Sigmoid colon (tissue), 7 donors: ENCODE measurements around the gene ZNF775. TPM values are rescaled to one million over a fixed set of nuclear protein-coding genes. Genes with fewer than 3 reads are reported as not detected.

Experiments
- DNase-seq: peaks from one replicate; pipeline ENCODE4 v3.0.0-alpha.2; 2019
- H3K27ac ChIP-seq, 4 donors: fragments of 200-600 bp; sonication (generic); one replicate each; pipeline ENCODE4 v1.5.1; 2016 to 2019; ENCODE audit warnings: mild to moderate bottlenecking in 1 of 4
- H3K27me3 ChIP-seq, 3 donors: fragments of 200-600 bp; sonication (generic); one replicate each; pipeline ENCODE4 v1.5.1; 2019; ENCODE audit warnings: mild to moderate bottlenecking in 1 of 3
- H3K36me3 ChIP-seq, 4 donors: fragments of 200-600 bp; sonication (generic); one replicate each; pipeline ENCODE4 v1.5.1; 2016 to 2019
- H3K4me1 ChIP-seq, 4 donors: fragments of 200-600 bp; sonication (generic); one replicate each; pipeline ENCODE4 v1.5.1; 2017 to 2019
- H3K4me3 ChIP-seq, 4 donors: fragments of 200-600 bp; sonication (generic); one replicate each; pipeline ENCODE4 v1.5.1; 2017 to 2019; ENCODE audit warnings: mild to moderate bottlenecking in 2 of 4, moderate library complexity in 1 of 4
- H3K9me3 ChIP-seq, 4 donors: fragments of 200-600 bp in 3 of 4; sonication (generic) in 3 of 4; one replicate each; pipeline versions ENCODE4 v1.5.1 to v1.6.1; 2013 to 2019
- EP300 ChIP-seq, 4 donors: sonication (generic); formaldehyde crosslinking; IDR thresholded peaks; one replicate each; pipeline ENCODE4 v1.6.1; 2017; ENCODE audit warnings: antibody characterized with exemption in 4 of 4
- POLR2A ChIP-seq, 2 donors: fragments of 450-650 bp; IDR thresholded peaks; one replicate each; pipeline ENCODE4 v1.6.1; 2016; ENCODE audit warnings: antibody characterized with exemption in 2 of 2, mild to moderate bottlenecking in 2 of 2, moderate library complexity in 2 of 2
- POLR2AphosphoS5 ChIP-seq, 4 donors: sonication (generic); formaldehyde crosslinking; IDR thresholded peaks; one replicate each; pipeline ENCODE4 v1.6.1; 2017; ENCODE audit warnings: antibody characterized with exemption in 4 of 4
- WGBS, 2 donors: extraction: QIAGEN DNeasy Blood & Tissue Kit; methylation state at CpG; one replicate each; pipeline ENCODE4 v1.1.7; 2013; 5-methylcytosine and 5-hydroxymethylcytosine counted together
- intact Hi-C: fragments of 100-400 bp; cut with DNase I; formaldehyde crosslinking; loops from one replicate; pipeline ENCODE4 v1.15.1; 2023
- polyA plus RNA-seq, 3 donors: library from polyadenylated mRNA; stranded (reverse); fragments of 200-250 nt; gene quantifications; one replicate each; pipeline ENCODE4 v1.2.3, GENCODE V29; 2013
- total RNA-seq, 4 donors: library from RNA; depleted of rRNA; stranded (reverse); fragments of >200 nt; gene quantifications; one replicate each; pipeline ENCODE4 v1.1.0, GENCODE V29; 2016
- TF ChIP-seq, protein P1 (sequence below), 4 experiments: fragments of 450-650 bp in 3 of 4; fragments of 200-600 bp in 1 of 4; IDR thresholded peaks; one replicate each; pipeline ENCODE4 v1.5.1; 2016 to 2019; ENCODE audit warnings: antibody characterized with exemption in 4 of 4, mild to moderate bottlenecking in 3 of 4, moderate library complexity in 2 of 4
- donor health status: healthy with polysubstance abuse.
- donor health status: Bipolar disorder and iron deficiency.
- donor health status: healthy.

The ZNF775 gene
- total and polyA plus RNA-seq, 7 donors, result 3.0 to 10.7 (median 6.1) TPM

DNA sequence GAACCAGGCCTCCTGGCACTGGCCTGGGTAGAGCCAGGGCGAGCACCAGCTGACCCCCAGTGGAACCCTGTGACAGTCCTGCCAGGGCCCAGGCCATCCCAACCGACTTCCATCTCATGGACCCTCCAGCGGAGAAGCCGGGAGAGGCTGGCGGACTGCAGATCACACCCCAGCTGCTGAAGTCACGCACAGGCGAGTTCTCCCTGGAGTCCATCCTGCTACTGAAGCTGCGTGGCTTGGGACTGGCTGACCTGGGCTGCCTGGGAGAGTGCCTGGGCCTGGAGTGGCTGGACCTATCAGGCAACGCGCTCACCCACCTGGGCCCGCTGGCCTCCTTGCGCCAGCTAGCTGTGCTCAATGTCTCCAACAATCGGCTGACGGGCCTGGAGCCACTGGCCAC lies 42.4 kb upstream of the ZNF775 start:
- H3K4me3 ChIP-seq, result no peak overlapping the region
- DNase-seq, result no peak
- H3K4me1 ChIP-seq, result peaks cover 0 to 80% (median 67%) of the 10 kb centered on the region in 4 donors
- TF ChIP-seq EP300 (IDR thresholded peaks at IDR 0.05) (no peak), POLR2A (IDR thresholded peaks at IDR 0.05) (no peak), POLR2AphosphoS5 (IDR thresholded peaks at IDR 0.05) (no peak)
- TF ChIP-seq, protein P1, sequence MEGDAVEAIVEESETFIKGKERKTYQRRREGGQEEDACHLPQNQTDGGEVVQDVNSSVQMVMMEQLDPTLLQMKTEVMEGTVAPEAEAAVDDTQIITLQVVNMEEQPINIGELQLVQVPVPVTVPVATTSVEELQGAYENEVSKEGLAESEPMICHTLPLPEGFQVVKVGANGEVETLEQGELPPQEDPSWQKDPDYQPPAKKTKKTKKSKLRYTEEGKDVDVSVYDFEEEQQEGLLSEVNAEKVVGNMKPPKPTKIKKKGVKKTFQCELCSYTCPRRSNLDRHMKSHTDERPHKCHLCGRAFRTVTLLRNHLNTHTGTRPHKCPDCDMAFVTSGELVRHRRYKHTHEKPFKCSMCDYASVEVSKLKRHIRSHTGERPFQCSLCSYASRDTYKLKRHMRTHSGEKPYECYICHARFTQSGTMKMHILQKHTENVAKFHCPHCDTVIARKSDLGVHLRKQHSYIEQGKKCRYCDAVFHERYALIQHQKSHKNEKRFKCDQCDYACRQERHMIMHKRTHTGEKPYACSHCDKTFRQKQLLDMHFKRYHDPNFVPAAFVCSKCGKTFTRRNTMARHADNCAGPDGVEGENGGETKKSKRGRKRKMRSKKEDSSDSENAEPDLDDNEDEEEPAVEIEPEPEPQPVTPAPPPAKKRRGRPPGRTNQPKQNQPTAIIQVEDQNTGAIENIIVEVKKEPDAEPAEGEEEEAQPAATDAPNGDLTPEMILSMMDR (IDR thresholded peaks at IDR 0.05), result no peak
- H3K36me3 ChIP-seq, result peaks cover 0 to 13% (median 6%) of the 10 kb centered on the region in 4 donors
- intact Hi-C loops, result no loop called here
- no peaks in the 10 kb centered on the region for H3K27me3 ChIP-seq
- H3K27ac ChIP-seq, result peak overlapping the region; percentile 74 to 93 (median 83)
- 93 to 95% methylated on average over 14 of the region's 14 CpGs for WGBS, 2 donors
- H3K9me3 ChIP-seq, result no peaks in the 10 kb centered on the region

DNA sequence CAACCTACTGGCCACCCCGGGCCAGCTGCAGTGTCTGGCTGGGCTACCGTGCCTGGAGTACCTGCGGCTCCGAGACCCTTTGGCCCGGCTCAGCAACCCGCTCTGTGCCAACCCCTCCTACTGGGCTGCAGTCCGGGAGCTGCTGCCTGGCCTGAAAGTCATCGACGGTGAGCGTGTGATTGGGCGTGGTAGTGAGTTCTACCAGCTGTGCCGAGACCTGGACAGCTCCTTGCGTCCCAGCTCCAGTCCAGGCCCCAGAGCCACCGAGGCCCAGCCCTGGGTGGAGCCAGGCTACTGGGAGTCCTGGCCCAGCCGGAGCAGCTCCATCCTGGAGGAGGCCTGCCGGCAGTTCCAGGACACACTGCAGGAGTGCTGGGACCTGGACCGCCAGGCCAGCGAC lies 42.0 kb upstream of the ZNF775 start:
- Histone ChIP-seq H3K27ac (peak overlapping the region; percentile 74 to 93 (median 83)), H3K4me3 (no peak overlapping the region), H3K27me3 (no peaks in the 10 kb centered on the region), H3K36me3 (peaks cover 0 to 12% (median 6%) of the 10 kb centered on the region in 4 donors), H3K9me3 (no peaks in the 10 kb centered on the region), H3K4me1 (peaks cover 0 to 85% (median 71%) of the 10 kb centered on the region in 4 donors)
- TF ChIP-seq POLR2A (IDR thresholded peaks at IDR 0.05) (no peak), EP300 (IDR thresholded peaks at IDR 0.05) (no peak), POLR2AphosphoS5 (IDR thresholded peaks at IDR 0.05) (no peak)
- TF ChIP-seq, protein P1 (IDR thresholded peaks at IDR 0.05), result no peak
- DNase-seq, result no peak
- intact Hi-C loops, result no loop called here
- WGBS, 2 donors, result 39 to 77% methylated on average over 18 of the region's 18 CpGs

DNA sequence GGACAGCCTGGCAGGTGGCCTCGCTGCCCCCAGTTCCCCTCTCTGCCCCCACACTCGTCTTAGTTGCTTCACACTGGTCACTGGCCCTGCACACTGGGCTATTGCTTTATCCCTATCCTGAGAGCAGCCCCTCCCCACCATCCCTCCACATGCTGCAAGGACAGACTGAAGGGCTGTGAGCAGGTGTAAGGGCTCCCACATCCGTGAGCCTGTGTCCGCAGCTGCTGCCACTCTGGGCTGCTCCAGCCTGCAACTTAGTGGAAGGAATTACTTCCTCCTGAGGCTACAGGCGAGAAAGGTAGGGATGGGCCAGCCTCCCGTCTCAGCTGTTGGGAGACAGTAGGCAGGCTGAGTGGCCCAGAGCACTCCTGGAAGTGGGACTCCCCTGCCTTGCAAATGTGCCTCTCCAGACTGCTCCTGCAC lies 41.5 kb upstream of the ZNF775 start:
- H3K4me3 ChIP-seq, result no peak overlapping the region
- H3K36me3 ChIP-seq, result peaks cover 0 to 12% (median 4%) of the 10 kb centered on the region in 4 donors
- peak overlapping the region; percentile 74 to 93 (median 83) for H3K27ac ChIP-seq
- TF ChIP-seq POLR2AphosphoS5 (IDR thresholded peaks at IDR 0.05), result no peak
- TF ChIP-seq, protein P1 (IDR thresholded peaks at IDR 0.05), result no peak
- TF ChIP-seq EP300 (IDR thresholded peaks at IDR 0.05), result no peak
- no peak for TF ChIP-seq POLR2A (IDR thresholded peaks at IDR 0.05)
- intact Hi-C loops, result no loop called here
- WGBS, 2 donors, result 27 to 69% methylated on average over 6 of the region's 6 CpGs
- H3K4me1 ChIP-seq, result peaks cover 0 to 85% (median 73%) of the 10 kb centered on the region in 4 donors
- no peak for DNase-seq
- no peaks in the 10 kb centered on the region for H3K27me3 ChIP-seq
- H3K9me3 ChIP-seq, result no peaks in the 10 kb centered on the region

DNA sequence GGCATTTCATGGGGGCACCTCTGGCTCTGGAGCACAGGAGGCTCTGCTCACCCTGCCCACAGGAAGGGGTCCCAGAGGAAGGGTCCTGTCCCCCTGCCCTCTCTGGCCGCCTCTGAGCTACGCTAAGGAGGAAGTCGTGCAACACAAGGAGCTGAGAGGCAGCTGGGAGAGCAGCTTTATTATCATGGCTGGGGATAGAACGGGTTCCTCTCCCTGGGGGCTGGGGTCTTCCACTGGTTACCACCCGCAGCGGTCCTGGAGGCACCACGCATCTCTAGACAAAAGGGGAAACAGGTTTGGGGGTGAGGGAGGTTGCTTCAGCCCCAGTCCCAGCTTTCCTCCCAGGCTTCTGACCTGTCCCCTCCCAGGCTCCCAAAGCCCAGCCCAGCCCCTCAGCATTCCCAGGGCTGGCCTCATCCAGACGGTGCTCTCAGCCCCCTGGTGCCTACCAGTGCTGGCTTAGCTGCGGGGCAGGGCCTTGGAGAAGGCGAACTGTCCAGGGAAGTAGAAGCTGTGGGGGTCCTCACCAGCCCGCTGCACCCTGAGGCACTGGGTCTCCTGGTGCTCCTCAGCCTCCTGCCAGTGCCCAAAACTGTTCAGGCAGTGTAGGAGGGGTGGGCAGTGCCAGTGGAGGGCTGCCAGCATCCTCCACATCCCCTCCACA lies 40.8 kb upstream of the ZNF775 start:
- Histone ChIP-seq H3K4me1 (peaks cover 0 to 85% (median 73%) of the 10 kb centered on the region in 4 donors), H3K36me3 (peaks cover 0 to 12% (median 4%) of the 10 kb centered on the region in 4 donors), H3K27ac (peak overlapping the region; percentile 29 to 93 (median 83)), H3K9me3 (no peaks in the 10 kb centered on the region), H3K27me3 (no peaks in the 10 kb centered on the region), H3K4me3 (no peak overlapping the region)
- 51 to 77% methylated on average over 11 of the region's 11 CpGs for WGBS, 2 donors
- DNase-seq, result no peak
- TF ChIP-seq POLR2A (IDR thresholded peaks at IDR 0.05) (no peak), POLR2AphosphoS5 (IDR thresholded peaks at IDR 0.05) (no peak), EP300 (IDR thresholded peaks at IDR 0.05) (no peak)
- TF ChIP-seq, protein P1 (IDR thresholded peaks at IDR 0.05), result no peak
- intact Hi-C loops, result no loop called here
